Testis (tissue), 3 donors: Measurements from ENCODE around the gene DOC2A. TPM values are rescaled to one million over a fixed set of nuclear protein-coding genes. Genes with fewer than 3 reads are reported as not detected.
"Not testable (repeated sequence)": the region's sequence is repeated elsewhere in the genome, so short reads cannot be mapped to it uniquely, and the experiment has no call there.

Experiments used
- DNase-seq: peaks from one replicate; pipeline ENCODE4 v3.0.0-alpha.2; 2019
- H3K27ac ChIP-seq, 2 donors: fragments of 200-600 bp; sonication (generic); one replicate each; pipeline ENCODE4 v1.5.1; 2019
- H3K27me3 ChIP-seq: fragments of 200-600 bp; sonication (generic); one replicate; pipeline ENCODE4 v1.5.1; 2019
- H3K36me3 ChIP-seq: fragments of 200-600 bp; sonication (generic); one replicate; pipeline ENCODE4 v1.5.1; 2017; ENCODE audit warnings: low read depth; ENCODE audit errors: missing control alignments
- H3K4me1 ChIP-seq: fragments of 200-600 bp; sonication (generic); one replicate; pipeline ENCODE4 v1.5.1; 2019
- H3K4me3 ChIP-seq, 2 donors: fragments of 200-600 bp; sonication (generic); one replicate each; pipeline ENCODE4 v1.5.1; 2017 to 2019
- H3K9me3 ChIP-seq: fragments of 200-600 bp; sonication (generic); one replicate; pipeline ENCODE4 v1.5.1; 2017
- POLR2A ChIP-seq: fragments of 450-650 bp; IDR thresholded peaks from one replicate; pipeline ENCODE4 v1.6.1; 2017; ENCODE audit warnings: antibody characterized with exemption, mild to moderate bottlenecking, moderate library complexity
- WGBS, 2 donors: methylation state at CpG; one replicate each; pipeline ENCODE4 v1.1.5; 2018; 5-methylcytosine and 5-hydroxymethylcytosine counted together
- intact Hi-C: fragments of 100-400 bp; cut with DNase I; formaldehyde crosslinking; loops from one replicate; pipeline ENCODE4 v1.15.1; 2023; ENCODE audit warnings: low total_unique reads
- polyA plus RNA-seq: library from polyadenylated mRNA; stranded (reverse); fragments of 350-450 nt; fragmentation: Illumina TruSeq; extraction: RNeasy Lipid Tissue Mini Kit (QIAGEN cat#74804); gene quantifications from one replicate; pipeline ENCODE4 v1.2.3, GENCODE V29; 2014; ENCODE audit warnings: low read depth, low replicate concordance; ENCODE audit not compliant: insufficient read depth
- total RNA-seq, 2 donors: library from RNA; depleted of rRNA; stranded (reverse); fragments of >200 nt; gene quantifications; one replicate each; pipeline ENCODE4 v1.2.3, GENCODE V29; 2016
- TF ChIP-seq, protein P1 (sequence below), 3 experiments: fragments of 450-650 bp in 2 of 3; fragments of 200-600 bp in 1 of 3; sonication (generic) in 1 of 3; IDR thresholded peaks; one replicate each; pipeline ENCODE4 v1.5.1; 2016 to 2019; ENCODE audit warnings: antibody characterized with exemption in 3 of 3, mild to moderate bottlenecking in 2 of 3, moderate library complexity in 1 of 3

The DOC2A gene
- total and polyA plus RNA-seq, 3 donors from 2014 or later = 28.3 to 75.1 (median 45.3) TPM

DNA sequence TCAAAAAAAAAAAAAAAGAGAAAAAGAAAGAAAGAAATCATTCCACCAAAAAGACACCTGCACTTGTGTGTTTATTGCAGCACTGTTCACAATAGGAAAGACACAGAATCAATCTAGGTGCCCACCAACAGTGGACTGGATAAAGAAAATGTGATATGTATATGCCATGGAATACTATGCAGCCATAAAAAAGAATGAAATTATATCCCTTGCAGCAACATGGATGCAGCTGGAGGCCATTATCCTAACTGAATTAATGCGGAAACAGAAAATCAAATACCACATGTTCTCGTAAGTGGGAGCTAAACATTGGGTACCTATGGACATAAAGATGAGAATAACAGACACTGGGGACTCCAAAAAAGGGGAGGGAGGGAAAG lies 6.4 kb upstream of the DOC2A start:
- H3K4me3 ChIP-seq = no peak overlapping the region
- no peak for DNase-seq
- H3K36me3 ChIP-seq = no peaks in the 10 kb centered on the region
- WGBS, 2 donors = 95 to 97% methylated on average over 2 of the region's 2 CpGs
- intact Hi-C loops = no loop called here
- H3K4me1 ChIP-seq = no peaks in the 10 kb centered on the region
- no peak overlapping the region for H3K27ac ChIP-seq
- TF ChIP-seq, protein P1, sequence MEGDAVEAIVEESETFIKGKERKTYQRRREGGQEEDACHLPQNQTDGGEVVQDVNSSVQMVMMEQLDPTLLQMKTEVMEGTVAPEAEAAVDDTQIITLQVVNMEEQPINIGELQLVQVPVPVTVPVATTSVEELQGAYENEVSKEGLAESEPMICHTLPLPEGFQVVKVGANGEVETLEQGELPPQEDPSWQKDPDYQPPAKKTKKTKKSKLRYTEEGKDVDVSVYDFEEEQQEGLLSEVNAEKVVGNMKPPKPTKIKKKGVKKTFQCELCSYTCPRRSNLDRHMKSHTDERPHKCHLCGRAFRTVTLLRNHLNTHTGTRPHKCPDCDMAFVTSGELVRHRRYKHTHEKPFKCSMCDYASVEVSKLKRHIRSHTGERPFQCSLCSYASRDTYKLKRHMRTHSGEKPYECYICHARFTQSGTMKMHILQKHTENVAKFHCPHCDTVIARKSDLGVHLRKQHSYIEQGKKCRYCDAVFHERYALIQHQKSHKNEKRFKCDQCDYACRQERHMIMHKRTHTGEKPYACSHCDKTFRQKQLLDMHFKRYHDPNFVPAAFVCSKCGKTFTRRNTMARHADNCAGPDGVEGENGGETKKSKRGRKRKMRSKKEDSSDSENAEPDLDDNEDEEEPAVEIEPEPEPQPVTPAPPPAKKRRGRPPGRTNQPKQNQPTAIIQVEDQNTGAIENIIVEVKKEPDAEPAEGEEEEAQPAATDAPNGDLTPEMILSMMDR (IDR thresholded peaks at IDR 0.05) = no peak
- TF ChIP-seq POLR2A = no peak
- no peaks in the 10 kb centered on the region for H3K9me3 ChIP-seq
- H3K27me3 ChIP-seq = no peaks in the 10 kb centered on the region

DNA sequence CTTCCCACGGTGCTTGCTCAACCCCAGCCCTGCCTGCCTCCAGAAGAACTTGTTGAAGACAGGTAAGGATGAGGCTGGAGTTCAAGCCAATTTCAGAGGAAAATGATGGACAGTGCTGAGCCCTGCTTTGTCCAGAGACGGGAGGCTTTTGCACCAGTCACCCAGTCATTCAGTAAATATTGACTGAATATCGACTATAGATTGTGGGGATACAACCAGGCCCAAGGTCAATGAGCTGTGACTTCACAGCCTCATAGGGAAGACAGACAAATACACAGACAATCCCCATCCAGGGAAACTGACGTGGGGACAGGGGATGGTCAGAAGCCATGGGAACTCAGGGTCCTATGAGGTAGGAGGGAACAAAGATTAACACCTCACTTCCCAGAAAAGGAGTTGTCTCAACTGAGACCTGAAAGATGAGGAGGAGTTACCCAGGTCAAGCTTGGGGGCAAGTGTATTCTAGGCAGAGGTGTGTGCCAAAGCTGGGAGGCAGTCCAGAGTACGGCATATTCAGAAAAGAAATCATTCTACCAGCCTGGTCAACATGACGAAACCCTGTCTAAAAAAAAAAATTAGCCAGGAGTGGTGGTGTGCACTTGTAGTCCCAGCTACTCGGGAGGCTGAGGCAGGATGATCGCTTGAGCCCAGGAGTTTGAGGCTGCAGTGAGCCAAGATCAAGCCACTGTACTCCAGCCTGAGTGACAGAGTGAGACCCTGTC lies 5.9 kb upstream of the DOC2A start:
- TF ChIP-seq, protein P1 (IDR thresholded peaks at IDR 0.05) = no peak
- TF ChIP-seq POLR2A = no peak
- 70 to 77% methylated on average over 8 of the region's 8 CpGs for WGBS, 2 donors

DNA sequence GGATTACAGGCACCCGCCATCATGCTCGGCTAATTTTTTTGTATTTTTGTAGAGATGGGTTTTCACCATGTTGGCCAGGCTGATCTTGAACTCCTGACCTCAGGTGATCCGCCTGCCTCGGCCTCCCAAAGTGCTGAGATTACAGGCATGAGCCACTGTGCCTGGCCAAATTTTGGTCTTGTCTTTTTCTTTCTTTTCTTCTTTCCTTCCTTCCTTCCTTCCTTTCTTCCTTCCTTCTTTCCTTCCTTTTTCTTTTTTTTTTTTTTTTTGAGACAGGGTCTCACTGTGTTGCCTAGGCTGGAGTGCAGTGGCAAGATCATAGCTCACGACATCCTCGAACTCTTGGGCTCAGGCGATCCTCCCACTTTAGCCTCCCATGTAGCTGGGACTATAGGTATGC lies 4.6 kb upstream of the DOC2A start:
- H3K9me3 ChIP-seq, H3K36me3 ChIP-seq, H3K27me3 ChIP-seq, DNase-seq, intact Hi-C loops, H3K4me1 ChIP-seq, H3K27ac ChIP-seq, H3K4me3 ChIP-seq: not testable (repeated sequence)
- 82 to 93% methylated on average over 7 of the region's 7 CpGs for WGBS, 2 donors

More for the DNA sequence above, 5.9 kb upstream of the DOC2A start:
- Histone ChIP-seq H3K4me1 (no peaks in the 10 kb centered on the region), H3K27me3 (no peaks in the 10 kb centered on the region), H3K27ac (no peak overlapping the region), H3K4me3 (no peak overlapping the region), H3K36me3 (no peaks in the 10 kb centered on the region), H3K9me3 (no peaks in the 10 kb centered on the region)
- intact Hi-C loops = no loop called here
- no peak for DNase-seq

DNA sequence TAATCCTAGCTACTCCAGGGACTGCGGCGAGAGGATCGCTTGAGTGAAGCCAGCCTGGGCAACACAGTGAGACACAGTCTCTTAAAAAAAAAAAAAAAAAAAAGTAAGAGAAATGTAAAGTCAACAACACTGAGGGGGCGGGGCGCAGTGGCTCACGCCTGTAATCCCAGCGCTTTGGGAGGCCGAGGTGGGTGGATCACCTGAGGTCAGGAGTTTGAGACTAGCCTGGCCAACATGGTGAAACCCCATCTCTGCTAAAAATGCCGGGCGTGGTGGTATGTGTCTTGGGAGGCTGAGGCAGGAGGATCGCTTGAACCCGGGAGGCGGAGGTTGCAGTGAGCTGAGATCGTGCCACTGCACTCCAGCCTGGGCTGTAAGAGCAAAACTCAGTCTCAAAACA lies 1.8 kb upstream of the DOC2A start:
- intact Hi-C loops, H3K4me1 ChIP-seq, H3K27ac ChIP-seq, H3K27me3 ChIP-seq, H3K36me3 ChIP-seq, H3K4me3 ChIP-seq, DNase-seq, H3K9me3 ChIP-seq: not testable (repeated sequence)
- 79 to 82% methylated on average over 14 of the region's 14 CpGs for WGBS, 2 donors

DNA sequence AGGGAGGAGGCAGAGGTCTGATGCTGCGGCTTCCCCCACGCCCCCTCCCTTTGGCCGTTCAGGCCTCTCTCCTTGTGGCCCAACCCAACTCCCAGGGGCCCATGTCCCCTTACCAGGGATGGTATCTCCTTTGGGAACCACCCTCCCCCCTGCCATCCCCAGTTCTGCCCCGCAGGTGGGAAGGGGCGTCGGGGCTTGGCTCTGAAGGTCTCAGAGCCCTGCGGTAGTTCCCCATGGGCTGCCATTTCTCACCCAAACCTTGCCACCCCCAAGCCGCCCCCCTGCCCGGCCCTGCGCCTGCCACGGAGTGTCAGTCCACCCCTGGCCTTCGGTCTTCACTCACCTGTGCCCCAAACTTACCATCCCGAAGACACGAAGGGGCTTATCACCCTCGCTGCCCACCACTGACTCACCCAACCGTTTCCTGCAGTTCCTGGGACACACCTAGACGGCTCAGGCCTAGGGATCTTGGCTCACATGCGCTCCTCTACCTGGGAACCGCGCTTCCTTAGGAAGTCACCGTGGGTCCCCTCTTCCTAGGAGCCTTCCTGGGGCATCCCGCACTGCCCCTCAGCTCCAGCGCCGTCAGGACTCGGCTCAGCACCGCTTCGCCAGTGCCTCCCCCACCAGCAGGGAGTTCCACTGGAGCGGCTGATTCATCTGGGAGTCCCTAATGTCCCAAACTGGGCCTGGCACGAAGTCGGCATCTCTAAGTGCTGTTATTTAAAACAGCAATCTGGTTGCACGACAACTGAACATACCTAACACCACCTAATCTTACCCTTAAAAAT lies 1.1 kb upstream of the DOC2A start:
- intact Hi-C loops = no loop called here
- 45 to 49% methylated on average over 23 to 31 of the region's 31 CpGs for WGBS, 2 donors

More for the DNA sequence above, 1.1 kb upstream of the DOC2A start:
- DNase-seq = no peak
- Histone ChIP-seq H3K36me3 (no peaks in the 10 kb centered on the region), H3K27ac (no peak overlapping the region), H3K27me3 (no peaks in the 10 kb centered on the region), H3K4me3 (peak overlapping the region in 1 of 2 donors; percentile 44), H3K4me1 (peaks cover 8% of the 10 kb centered on the region), H3K9me3 (no peaks in the 10 kb centered on the region)
- no peak for TF ChIP-seq POLR2A
- TF ChIP-seq, protein P1 (IDR thresholded peaks at IDR 0.05) = no peak
